CD1c-positive myeloid dendritic cell (primary cell): ENCODE measurements around the gene MYRIP.
"Not testable (repeated sequence)": the region's sequence is repeated elsewhere in the genome, so short reads cannot be mapped to it uniquely, and the experiment has no call there.

Source experiments
- DNase-seq: peaks from one replicate; pipeline ENCODE4 v3.0.0-alpha.2; 2016; ENCODE audit errors: extremely low spot score

MYRIP gene

GRCh38 chr3:40237159-40237558 is 427.8 kb downstream of the MYRIP start:
- no peak for DNase-seq

GRCh38 chr3:40237889-40238571 is 428.6 kb downstream of the MYRIP start:
- no peak for DNase-seq

- DNase-seq: no peak
These were observed 431.5 kb downstream of the MYRIP start for GRCh38 chr3:40240921-40241320.

GRCh38 chr3:40242216-40242615 is 432.8 kb downstream of the MYRIP start:
- DNase-seq: no peak

GRCh38 chr3:40242638-40243037 is 433.2 kb downstream of the MYRIP start:
- DNase-seq: no peak

- DNase-seq: no peak
These were observed 433.6 kb downstream of the MYRIP start for GRCh38 chr3:40243056-40243455.

GRCh38 chr3:40247714-40248454 is 438.5 kb downstream of the MYRIP start:
- no peak for DNase-seq

DNA sequence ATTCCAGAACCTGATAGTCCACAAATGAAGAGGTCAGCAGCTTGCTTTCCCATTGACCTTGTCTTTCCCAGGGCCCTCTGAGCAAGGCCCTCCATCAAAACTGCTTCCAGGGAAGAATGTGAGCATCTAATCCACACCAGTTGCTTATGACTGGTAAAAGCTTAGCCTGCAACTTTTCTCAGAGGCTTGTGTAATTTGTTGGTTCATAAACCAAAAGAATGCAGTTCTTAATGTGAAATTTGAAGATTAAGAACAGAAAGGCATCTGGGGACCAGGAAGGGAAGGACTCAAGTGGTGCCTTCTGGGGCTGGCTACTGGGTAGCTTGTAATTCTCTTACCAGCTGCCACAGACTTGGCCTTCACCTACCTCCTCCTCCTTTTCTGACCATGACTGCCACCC is 439.2 kb downstream of the MYRIP start:
- no peak for DNase-seq

DNA sequence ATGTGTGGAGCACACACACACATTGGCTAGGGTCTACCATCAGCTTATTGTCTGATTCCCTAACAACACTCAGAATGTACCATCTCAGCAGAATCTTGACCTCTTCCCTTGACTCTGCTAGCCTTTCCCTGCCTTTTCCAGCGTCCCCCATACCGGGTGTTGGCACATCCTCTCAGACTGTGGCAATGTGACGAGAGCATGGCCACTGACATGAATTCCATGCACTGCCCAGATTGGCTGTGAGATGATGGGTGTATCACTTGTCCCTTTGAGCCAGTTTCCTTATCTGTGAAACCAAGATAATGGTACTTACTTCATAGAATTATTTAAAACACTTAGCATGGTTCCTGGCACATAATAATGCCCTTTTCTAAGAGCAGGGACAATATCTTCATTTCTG is 439.8 kb downstream of the MYRIP start:
- no peak for DNase-seq

GRCh38 chr3:40254491-40254890 is 445.1 kb downstream of the MYRIP start:
- DNase-seq: no peak

DNA sequence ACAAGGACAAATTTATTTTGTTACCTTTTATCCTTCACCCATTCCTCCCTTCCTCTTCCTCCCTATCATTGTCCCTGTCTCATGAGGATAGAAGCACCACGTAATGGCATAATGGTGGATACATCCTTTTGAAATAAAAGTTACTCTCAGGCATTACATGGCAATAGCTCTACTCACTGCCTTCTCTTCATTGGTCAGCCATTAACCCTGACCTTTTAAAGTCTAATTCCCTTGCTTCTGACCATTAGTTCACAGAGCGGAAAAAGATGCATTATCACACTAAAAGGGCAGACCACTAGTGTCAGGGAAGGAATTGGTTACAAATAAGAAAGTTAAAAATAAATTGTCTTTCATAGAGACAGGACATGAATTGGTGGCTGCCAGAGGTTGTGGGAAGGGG is 445.5 kb downstream of the MYRIP start:
- DNase-seq: no peak

DNA sequence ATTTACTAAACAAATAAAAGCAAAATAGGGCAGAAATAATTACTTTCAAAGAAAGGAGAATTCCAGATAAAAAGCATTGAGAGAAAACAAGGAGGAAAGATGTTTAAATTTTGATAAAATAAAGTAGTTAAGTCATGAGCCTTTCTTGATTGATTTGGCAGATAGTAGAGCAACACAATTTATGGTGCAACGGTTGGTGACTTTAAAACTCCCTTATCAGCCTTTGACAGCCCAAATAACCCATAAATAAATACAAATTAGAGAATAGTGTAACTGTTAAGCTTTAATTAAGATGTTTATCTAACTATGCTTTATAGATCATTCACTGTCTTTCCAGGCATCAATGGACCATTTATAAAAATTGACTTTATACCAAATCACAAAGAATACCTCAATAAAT is 446.1 kb downstream of the MYRIP start:
- DNase-seq: no peak

DNA sequence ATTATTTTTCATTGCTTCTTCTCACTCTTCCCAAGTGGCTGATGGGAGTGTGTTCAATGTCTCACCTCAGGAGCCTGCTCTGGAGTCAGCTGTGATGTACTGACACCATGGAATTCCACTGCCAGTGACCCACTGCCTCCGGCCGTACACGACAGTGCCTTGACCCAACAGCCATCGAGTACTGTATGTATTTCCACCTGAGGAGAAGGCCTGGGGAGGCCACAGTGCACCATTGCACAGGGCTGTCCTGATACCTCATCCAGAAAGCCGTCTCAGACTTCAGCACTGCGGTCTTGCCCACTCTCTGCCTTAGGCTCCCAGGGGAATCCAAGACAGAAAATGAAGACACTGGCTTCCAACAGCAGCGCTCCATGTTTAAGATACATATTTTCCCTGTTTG is 448.7 kb downstream of the MYRIP start:
- DNase-seq: no peak

GRCh38 chr3:40258555-40258954 is 449.1 kb downstream of the MYRIP start:
- DNase-seq: no peak

DNA sequence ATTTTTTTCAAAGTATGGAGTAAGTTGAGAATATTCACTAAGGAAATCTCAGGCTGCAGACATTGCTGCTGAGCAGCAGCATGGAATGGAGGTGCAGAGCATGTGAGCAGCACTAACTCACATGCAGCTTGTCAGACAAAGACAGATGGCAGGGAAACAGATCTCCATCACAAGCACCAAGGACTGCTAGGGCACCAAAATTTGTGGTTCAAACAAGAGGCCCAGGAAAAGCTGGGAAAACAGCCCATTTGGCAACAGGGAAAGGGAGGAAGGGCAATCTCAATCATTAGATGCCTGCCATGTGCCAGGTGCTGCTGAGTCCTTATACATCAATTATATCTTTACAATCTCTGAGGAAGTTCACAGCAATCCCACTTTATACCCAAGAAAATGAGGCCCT is 452.9 kb downstream of the MYRIP start:
- DNase-seq: no peak

- no peak for DNase-seq
These were observed 455.0 kb downstream of the MYRIP start for GRCh38 chr3:40264451-40264850.

DNA sequence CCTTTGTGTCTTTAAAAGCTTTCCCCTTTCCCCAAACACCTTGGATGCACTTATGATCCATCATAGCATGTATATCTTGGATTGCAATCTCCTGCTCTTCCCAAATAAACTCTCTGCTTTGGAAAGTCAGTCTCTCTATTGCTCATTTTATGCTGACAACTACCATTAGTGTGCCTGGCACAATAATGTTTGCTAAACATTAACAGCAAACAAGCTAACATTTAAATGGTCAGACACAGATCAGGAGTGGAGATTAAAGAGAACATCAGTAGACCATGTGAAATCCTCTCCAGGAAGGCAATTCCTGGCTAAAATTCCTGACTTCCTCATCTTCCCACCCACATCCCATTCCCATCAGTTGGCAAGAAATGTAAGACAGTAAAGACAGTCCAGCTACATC is 455.8 kb downstream of the MYRIP start:
- no peak for DNase-seq

- DNase-seq: no peak
These were observed 458.7 kb downstream of the MYRIP start for GRCh38 chr3:40267937-40268724.

DNA sequence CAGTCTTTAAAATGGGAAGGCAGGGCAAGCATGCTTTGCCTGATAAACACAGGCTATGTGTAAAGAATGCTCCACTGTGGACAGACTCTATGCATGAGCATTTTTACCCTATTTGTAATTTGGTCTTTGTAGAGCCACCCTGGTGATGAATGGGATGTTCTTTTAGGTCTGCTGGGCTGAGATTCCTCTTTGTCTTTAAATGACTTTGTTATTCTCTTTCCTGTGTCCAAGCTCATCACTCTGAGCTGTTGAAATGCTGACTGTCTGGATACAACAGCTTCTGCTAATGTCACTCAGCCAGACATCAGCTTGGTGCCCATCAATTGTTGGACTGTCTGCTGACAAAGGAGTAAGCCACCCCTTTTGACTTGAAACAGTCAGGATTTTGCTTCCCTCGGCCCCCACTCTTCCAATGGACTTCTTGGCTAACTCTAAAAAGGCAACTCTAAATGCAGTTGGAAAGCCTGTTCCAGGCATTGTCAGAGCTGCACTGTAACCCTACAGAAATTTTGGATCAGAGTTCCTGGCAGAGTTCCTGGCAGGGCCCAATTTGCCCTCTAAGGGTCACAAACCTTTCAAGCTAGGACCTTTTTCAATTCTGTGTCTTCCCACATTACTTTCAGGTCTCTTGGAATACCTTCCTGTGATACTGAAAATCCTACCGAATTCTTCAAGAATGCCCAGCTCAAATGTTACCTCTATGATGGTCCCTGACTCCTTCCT is 459.6 kb downstream of the MYRIP start:
- DNase-seq: no peak

GRCh38 chr3:40278791-40279190 is 469.4 kb downstream of the MYRIP start:
- DNase-seq: no peak

DNA sequence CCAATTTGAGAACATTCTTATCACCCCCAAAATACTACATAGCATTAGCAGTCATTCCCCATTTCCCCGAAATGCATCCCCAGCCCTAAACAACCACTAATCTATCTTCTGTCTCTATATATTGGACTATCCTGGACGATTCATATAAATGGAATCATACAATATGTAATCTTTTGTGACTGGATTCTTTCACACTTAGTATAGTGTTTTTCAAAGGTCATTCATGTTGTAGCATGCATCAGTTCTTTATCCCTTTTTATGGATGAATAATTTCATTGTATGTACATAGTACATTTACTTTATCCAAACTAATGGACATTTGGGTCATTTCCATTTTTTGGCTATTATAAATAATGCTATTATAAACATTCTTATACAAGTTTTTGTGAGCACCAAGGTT is 472.6 kb downstream of the MYRIP start:
- DNase-seq: no peak

DNA sequence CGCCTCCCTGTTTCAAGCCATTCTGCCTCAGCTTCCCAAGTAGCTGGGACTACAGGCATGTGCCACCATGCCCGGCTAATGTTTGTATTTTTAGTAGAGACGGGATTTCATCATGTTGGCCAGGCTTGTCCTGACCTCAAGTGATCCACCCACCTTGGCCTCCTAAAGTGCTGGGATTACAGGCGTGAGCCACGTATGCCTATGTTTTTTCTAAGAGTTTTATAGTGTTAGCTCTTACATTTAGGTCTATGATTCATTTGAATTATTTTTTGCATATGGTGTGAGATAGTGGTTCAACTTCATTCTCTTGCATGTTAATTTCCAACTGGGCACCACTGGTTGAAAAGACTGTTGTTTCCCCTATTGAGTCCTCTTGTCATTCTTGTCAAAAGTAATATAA is 473.6 kb downstream of the MYRIP start:
- not testable (repeated sequence) for DNase-seq
